KMS-11 (cell line): Measurements from ENCODE around the gene CLDN9.

ENCODE experiments used
- H2AFZ ChIP-seq: fragments of 200-600 bp; sonication (generic); 2 replicates; pipeline ENCODE4 v1.6.1; 2016; ENCODE audit warnings: antibody characterized with exemption, mixed run types, low read depth
- H3K27ac ChIP-seq: fragments of 200-600 bp; sonication (generic); 2 replicates; pipeline ENCODE4 v1.6.1; 2016; ENCODE audit warnings: mild to moderate bottlenecking, mixed run types
- H3K27me3 ChIP-seq: fragments of 200-600 bp; sonication (generic); 2 replicates; pipeline ENCODE4 v1.6.1; 2017; ENCODE audit warnings: mild to moderate bottlenecking, low read depth, mixed run types, moderate library complexity; ENCODE audit not compliant: insufficient read depth
- H3K36me3 ChIP-seq: fragments of 200-600 bp; sonication (generic); 2 replicates; pipeline ENCODE4 v1.6.1; 2017; ENCODE audit warnings: mild to moderate bottlenecking, mixed run types; ENCODE audit not compliant: insufficient read depth
- H3K4me1 ChIP-seq: fragments of 200-600 bp; sonication (generic); 2 replicates; pipeline ENCODE4 v1.6.1; 2016; ENCODE audit warnings: mild to moderate bottlenecking, low read depth, mixed run types; ENCODE audit not compliant: poor library complexity, severe bottlenecking
- H3K4me2 ChIP-seq: fragments of 200-600 bp; sonication (generic); 2 replicates; pipeline ENCODE4 v1.7.0; 2016; ENCODE audit warnings: mild to moderate bottlenecking, mixed run types
- H3K4me3 ChIP-seq: fragments of 200-600 bp; sonication (generic); IDR thresholded peaks from 2 replicates; pipeline ENCODE4 v1.6.1; 2017; ENCODE audit warnings: low read depth, low read length, mixed read lengths; ENCODE audit not compliant: insufficient read depth
- H3K79me2 ChIP-seq: fragments of 200-600 bp; sonication (generic); 2 replicates; pipeline ENCODE4 v1.6.1; 2016; ENCODE audit warnings: low read depth, mixed run types; ENCODE audit not compliant: insufficient read depth
- H3K9ac ChIP-seq: fragments of 200-600 bp; sonication (generic); 2 replicates; pipeline ENCODE4 v1.6.1; 2016; ENCODE audit warnings: mild to moderate bottlenecking, mixed run types
- H4K20me1 ChIP-seq: fragments of 200-600 bp; sonication (generic); 2 replicates; pipeline ENCODE4 v1.6.1; 2016; ENCODE audit warnings: mild to moderate bottlenecking, mixed run types; ENCODE audit not compliant: insufficient read depth
- TF ChIP-seq, protein P1 (sequence below): fragments of 200-600 bp; sonication (generic); conservative IDR thresholded peaks from 2 replicates; pipeline ENCODE4 v1.6.1; 2017; ENCODE audit warnings: low read depth, mild to moderate bottlenecking, antibody characterized with exemption, low read length, moderate library complexity, mixed read lengths

Gene CLDN9

DNA sequence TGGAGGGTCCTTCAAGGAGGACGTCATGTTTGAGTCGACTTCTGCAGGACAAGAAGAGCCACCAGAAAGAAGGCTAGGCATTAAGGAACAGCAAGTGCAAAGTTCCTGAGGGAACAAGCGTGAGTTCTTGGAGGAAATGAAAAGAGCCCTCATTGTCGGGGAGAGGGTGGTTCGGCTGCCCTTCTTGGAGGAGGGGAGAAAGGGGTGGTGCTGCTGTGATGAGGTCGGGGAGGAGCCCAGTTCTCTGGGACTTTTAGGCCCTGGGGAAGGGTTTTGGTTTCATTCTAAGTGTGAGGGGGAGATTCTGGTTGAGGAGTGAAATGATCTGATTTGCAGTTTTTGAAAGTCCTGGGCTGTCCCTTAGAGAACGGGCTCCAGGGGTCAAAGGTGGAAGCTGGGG is 19.9 kb downstream of the CLDN9 start:
- H3K4me1 ChIP-seq, result peaks cover 24% of the 10 kb centered on the region

DNA sequence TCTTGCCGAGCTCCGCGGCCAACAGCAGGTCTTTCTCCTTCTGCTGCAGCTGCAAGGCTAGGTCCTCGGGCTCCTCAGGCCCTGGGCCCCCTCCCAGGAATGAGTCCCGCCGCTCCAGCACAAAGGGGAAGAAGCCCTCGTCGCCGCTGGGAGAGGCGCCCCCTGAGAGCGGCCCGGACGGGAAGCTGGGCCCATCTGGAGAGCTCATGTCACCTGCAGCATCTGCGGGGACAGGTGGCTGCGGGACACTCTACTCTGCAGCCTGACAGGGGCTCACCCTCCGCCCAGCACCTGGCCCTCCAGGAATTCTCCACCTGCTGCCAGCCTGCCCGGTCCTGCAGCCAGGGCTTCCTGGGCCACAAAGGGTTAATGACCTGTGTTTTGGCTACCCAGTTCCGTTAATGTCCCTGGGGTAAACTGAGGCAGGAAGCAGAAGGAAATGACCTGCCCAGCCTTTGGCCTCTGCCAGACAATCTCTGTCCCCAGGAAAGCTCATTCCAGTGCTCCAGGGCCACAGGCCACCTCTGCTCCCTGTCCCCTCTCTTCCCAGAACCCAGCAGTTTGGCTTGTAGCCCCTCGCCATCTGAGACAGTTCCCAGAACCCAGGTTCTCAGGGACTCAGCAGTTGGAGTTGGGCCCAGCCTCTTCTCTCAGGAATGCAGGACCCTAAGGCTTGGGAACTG is 22.7 kb downstream of the CLDN9 start:
- H3K27ac ChIP-seq, result no peak overlapping the region
- TF ChIP-seq, protein P1, sequence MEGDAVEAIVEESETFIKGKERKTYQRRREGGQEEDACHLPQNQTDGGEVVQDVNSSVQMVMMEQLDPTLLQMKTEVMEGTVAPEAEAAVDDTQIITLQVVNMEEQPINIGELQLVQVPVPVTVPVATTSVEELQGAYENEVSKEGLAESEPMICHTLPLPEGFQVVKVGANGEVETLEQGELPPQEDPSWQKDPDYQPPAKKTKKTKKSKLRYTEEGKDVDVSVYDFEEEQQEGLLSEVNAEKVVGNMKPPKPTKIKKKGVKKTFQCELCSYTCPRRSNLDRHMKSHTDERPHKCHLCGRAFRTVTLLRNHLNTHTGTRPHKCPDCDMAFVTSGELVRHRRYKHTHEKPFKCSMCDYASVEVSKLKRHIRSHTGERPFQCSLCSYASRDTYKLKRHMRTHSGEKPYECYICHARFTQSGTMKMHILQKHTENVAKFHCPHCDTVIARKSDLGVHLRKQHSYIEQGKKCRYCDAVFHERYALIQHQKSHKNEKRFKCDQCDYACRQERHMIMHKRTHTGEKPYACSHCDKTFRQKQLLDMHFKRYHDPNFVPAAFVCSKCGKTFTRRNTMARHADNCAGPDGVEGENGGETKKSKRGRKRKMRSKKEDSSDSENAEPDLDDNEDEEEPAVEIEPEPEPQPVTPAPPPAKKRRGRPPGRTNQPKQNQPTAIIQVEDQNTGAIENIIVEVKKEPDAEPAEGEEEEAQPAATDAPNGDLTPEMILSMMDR, result no peak
- H3K4me2 ChIP-seq, result no peak overlapping the region; the same call in 1 of the 2 replicates
- H3K36me3 ChIP-seq, result no peaks in the 10 kb centered on the region
- H3K27me3 ChIP-seq, result peaks cover 97% of the 10 kb centered on the region
- no peak overlapping the region for H2AFZ ChIP-seq
- no peak overlapping the region for H3K4me3 ChIP-seq
- no peak overlapping the region for H3K9ac ChIP-seq
- peaks cover 21% of the 10 kb centered on the region for H3K4me1 ChIP-seq
- H4K20me1 ChIP-seq, result no peaks in the 10 kb centered on the region
- H3K79me2 ChIP-seq, result no peaks in the 10 kb centered on the region

More for the DNA sequence above, 19.9 kb downstream of the CLDN9 start:
- Histone ChIP-seq H3K4me3 (no peak overlapping the region), H3K27ac (no peak overlapping the region), H3K27me3 (peaks cover 90% of the 10 kb centered on the region), H3K9ac (no peak overlapping the region), H4K20me1 (no peaks in the 10 kb centered on the region), H3K4me2 (peak overlapping the region; percentile 63), H3K36me3 (no peaks in the 10 kb centered on the region), H3K79me2 (no peaks in the 10 kb centered on the region), H2AFZ (no peak overlapping the region)
- TF ChIP-seq, protein P1, result no peak

DNA sequence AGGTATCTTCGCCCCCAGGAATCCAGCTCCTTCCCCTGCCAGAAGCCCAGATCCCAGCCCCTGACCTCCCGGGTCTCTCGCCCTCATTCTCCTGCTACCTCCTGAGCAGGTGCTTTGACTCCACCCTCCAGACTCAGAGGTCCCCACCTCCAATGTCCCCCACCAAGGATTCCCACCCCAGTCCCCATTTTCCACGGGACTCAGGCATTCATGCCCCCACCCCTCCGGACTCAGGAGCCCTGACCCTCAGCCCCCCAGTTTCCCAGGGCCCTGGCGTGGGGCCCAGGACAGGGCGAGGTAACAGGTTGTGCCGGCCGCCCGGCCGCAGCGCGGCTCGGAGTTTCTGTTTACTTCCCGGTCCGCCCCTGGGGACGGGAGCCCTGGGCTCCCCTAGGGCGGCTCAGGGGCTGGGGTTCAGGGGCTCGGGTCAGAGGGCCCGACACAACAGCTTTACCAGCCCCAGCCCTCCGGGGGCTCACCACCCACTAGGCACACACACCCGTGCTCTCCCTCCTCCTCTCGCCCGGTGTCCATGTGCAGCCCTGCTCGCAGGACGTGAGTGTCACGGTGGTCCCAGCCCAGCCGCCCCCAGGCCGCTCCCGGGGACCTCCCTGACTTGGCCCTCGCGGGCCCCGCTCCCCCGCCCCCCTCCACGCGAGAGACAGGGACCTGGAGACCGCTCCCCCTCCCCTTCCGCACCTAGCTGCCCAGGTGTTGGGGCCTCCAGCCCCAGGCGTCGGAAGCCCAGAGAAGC is 23.4 kb downstream of the CLDN9 start:
- H4K20me1 ChIP-seq, result no peaks in the 10 kb centered on the region
- H2AFZ ChIP-seq, result no peak overlapping the region
- H3K4me3 ChIP-seq, result no peak overlapping the region
- TF ChIP-seq, protein P1, result no peak
- no peaks in the 10 kb centered on the region for H3K36me3 ChIP-seq
- H3K4me2 ChIP-seq, result peak overlapping the region; percentile 27; the same call in 1 of the 2 replicates
- no peak overlapping the region for H3K9ac ChIP-seq
- no peaks in the 10 kb centered on the region for H3K79me2 ChIP-seq
- no peak overlapping the region for H3K27ac ChIP-seq
- H3K4me1 ChIP-seq, result peaks cover 21% of the 10 kb centered on the region
- H3K27me3 ChIP-seq, result peaks cover 97% of the 10 kb centered on the region

DNA sequence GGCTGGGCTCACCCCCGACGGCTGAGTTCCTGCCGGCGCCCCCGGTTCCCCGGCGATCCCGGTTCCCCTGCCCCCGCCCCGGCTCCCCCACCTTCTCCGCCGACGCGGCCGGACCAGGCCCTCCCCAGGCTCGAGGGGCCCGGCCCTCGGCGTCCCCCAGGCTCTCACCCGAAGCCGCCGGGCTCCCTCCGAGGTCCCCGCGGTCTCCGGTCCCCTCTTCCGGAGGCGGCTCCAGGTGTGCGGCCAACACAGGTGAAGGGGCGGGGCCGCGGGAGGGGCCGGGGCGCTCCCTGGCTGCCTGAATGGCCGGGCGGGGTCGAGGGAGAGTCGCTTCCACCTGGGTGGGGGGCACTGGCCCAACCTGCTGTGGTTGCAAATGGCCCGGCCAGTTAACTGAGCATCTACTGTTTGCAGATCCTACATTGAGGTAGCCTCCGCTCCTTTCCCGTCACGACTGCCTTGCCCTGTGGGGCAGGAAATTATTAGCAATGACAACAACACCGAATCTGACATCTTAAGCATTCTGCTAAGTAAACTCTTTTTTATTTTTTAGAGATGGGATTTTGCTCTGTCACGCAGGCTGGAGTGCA is 24.1 kb downstream of the CLDN9 start, which contains the start of gene BICDL2:
Gene BICDL2, minus strand, starts transcription at position 219 of the 590 bp plus-strand sequence. CDS start 1,448 bp downstream, outside the sequence.
- no peak within 1 kb of the TSS for H3K9ac ChIP-seq
- no peak within 1 kb of the TSS for H2AFZ ChIP-seq
- peak within 1 kb of the TSS; percentile 27; the same call in 1 of the 2 replicates for H3K4me2 ChIP-seq
- H3K4me3 ChIP-seq, result no peak within 1 kb of the TSS
- H4K20me1 ChIP-seq, result no peaks in the 10 kb centered on the region
- H3K27me3 ChIP-seq, result peaks cover 92% of the 10 kb centered on the region
- no peak within 1 kb of the TSS for H3K27ac ChIP-seq
- H3K36me3 ChIP-seq, result no peaks in the 10 kb centered on the region
- no peaks in the 10 kb centered on the region for H3K79me2 ChIP-seq
- peaks cover 21% of the 10 kb centered on the region for H3K4me1 ChIP-seq
- TF ChIP-seq, protein P1, result no peak
